ENCODE results near the gene ZNF132. TPM values are rescaled to one million over a fixed set of nuclear protein-coding genes. Genes with fewer than 3 reads are reported as not detected.
A peak's percentile ranks its signal among the peaks of the same experiment; 100 is the strongest.

The ZNF132 gene
- total and polyA plus RNA-seq, 9 of the 15 experiments (the other 6 are each of a cell fraction or from before 2014, with no cell fraction given), result 0.03 to 0.42 (median 0.10) TPM; not detected in 5

- Histone ChIP-seq H3K36me3 (ENCODE audit: control insufficient read depth, insufficient read depth, low read length) (peaks cover 42% of the 10 kb centered on the region; the same call in 2 of the 3 replicates), H3K9ac (ENCODE audit: insufficient read depth in 1 of 2, low read depth in 2 of 2, low read length in 2 of 2) (peak overlapping the region in 1 of 2 experiments; percentile 63; a peak in 1 of 4 replicates), H4K20me1 (replicated peaks; ENCODE audit: control insufficient read depth, insufficient read depth, low read length) (0 out of 2 replicates have a peak, but pooled peaks cover 3% of the 10 kb centered on the region), H3K27ac (ENCODE audit: extremely low read depth, low read depth, low read length) (no peak overlapping the region; the same call in 2 of the 3 replicates), H3K4me3 (no peak overlapping the region), H3K4me2 (ENCODE audit: insufficient read depth, low read length) (no peak overlapping the region), H2AFZ (ENCODE audit: low read depth, low read length) (no peak overlapping the region), H3K4me1 (replicated peaks in 1 of 2; ENCODE audit: control insufficient read depth in 2 of 2, insufficient read depth in 2 of 2, low read length in 2 of 2) (peaks cover 16 to 31% of the 10 kb centered on the region in 2 experiments; a peak in 4 of 5 replicates), H3K9me1 (ENCODE audit: control insufficient read depth, insufficient read depth, low read length) (peaks cover 14% of the 10 kb centered on the region), H3K27me3 (ENCODE audit: control insufficient read depth in 2 of 2, insufficient read depth in 2 of 2, low read length in 2 of 2) (no peaks in the 10 kb centered on the region), H3K79me2 (ENCODE audit: control insufficient read depth, insufficient read depth, low read length) (peaks cover 26% of the 10 kb centered on the region), H3K9me3 (replicated peaks; ENCODE audit: control insufficient read depth, insufficient read depth, low read depth, low read length) (no peaks in the 10 kb centered on the region)
- 94% methylated on average over 15 of the region's 17 CpGs for WGBS (ENCODE audit: insufficient coverage, low coverage, missing lambda C conversion rate)
- TF ChIP-seq POLR2G (IDR thresholded peaks at IDR 0.05; ENCODE audit: low read depth, low read length) (peak; percentile 42), SIX5 (IDR thresholded peaks at IDR 0.05; ENCODE audit: borderline replicate concordance in 1 of 2, insufficient read depth in 1 of 2, low read depth in 1 of 2, low read length in 2 of 2) (0 out of 4 replicates have a peak, but pooled peaks of 1 of the 2 experiments have one; percentile 3), RBFOX2 (IDR thresholded peaks at IDR 0.05; ENCODE audit: low read depth, low read length) (0 out of 2 replicates have a peak, but pooled peaks have one; percentile 21), ZNF280B (CRISPR knock-in tag; IDR thresholded peaks at IDR 0.05) (no peak)
- no peak for ATAC-seq
- in situ Hi-C loops (cut with MboI) (no loop called here), intact Hi-C loops (cut with micrococcal nuclease) (loop anchor here (5.0 kb wide), 1 partner anchor 62 kb away; the partner anchor contains the start of gene ZNF584)
- CTCF ChIA-PET (ENCODE audit: low intra/inter-chr PET ratio), result no interaction called here
- DNase-seq (ENCODE audit: extremely low read depth in 1 of 4, low spot score in 3 of 4), result no peak
- no peak for FAIRE-seq
- no TSS peak for BruUV-seq (replicated peaks)
- POLR2A ChIA-PET, result interaction anchor here (0.6 to 1.6 kb wide), 3 partner anchors 18 to 170 kb away, joined by 3 to 6 read pairs (median 4); partner anchors contain the start of gene ZNF324B
These were observed 29.5 kb upstream of the ZNF132 start for GRCh38 chr19:58469241-58470013.

Data from K562 (cell line).